Dedifferentiated amniotic fluid mesenchymal stem cell (primary cell): ENCODE measurements around the gene GPHB5.
"Not testable (repeated sequence)": the region's sequence is repeated elsewhere in the genome, so short reads cannot be mapped to it uniquely, and the experiment has no call there.

Experiments used
- DNase-seq: peaks from one replicate; pipeline ENCODE4 v3.0.0-alpha.2; 2016; ENCODE audit errors: extremely low spot score

GPHB5 gene, protein sequence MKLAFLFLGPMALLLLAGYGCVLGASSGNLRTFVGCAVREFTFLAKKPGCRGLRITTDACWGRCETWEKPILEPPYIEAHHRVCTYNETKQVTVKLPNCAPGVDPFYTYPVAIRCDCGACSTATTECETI

DNA sequence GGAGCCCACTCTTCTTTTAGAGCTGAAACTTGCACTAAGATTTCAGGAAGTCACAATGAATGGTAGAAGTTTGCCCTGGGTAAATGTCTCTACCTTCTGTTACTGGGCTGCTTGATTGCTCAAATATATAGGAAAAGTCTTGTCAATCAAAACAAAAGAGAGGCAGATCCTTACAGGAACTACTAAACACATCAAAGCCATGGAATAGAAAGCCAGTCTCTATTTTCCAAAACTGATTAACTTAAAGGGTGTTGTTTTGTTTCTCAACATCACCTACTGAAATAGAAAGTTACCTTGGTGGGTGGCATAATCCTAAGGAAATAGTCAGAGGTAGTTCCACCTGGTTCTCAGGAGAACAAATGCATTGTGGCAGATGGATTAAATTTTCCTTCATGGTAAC lies at the start of gene GPHB5:
TSS of gene GPHB5 (minus strand) at position 101 of the 400 bp plus-strand sequence. CDS start 1,086 bp downstream, outside the sequence.
- no peak for DNase-seq

GRCh38 chr14:63367742-63368364 lies 49.1 kb upstream of the GPHB5 start:
- no peak for DNase-seq

DNA sequence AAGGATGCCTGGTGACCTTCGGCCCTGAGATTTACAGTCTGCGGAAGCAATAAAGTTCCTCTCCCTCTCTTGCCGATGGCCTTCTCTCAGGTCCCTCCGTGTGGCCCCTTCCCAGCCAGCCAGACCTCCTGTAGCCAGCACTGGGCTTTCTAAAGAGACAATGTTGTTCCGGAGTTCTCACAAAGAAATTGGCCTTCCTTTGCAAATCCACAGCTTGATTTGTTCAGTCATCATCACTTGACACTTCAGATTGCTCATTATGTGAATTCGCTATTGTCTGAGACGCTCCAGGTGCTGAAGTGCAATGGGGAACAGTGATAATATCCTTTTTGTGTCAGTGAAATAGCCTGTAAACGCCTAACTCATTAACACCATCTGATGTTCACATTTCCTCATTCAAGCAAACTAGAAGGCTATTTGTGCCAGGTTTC lies 43.7 kb upstream of the GPHB5 start:
- no peak for DNase-seq

- no peak for DNase-seq
These were observed 43.1 kb upstream of the GPHB5 start for GRCh38 chr14:63361790-63362189.

DNA sequence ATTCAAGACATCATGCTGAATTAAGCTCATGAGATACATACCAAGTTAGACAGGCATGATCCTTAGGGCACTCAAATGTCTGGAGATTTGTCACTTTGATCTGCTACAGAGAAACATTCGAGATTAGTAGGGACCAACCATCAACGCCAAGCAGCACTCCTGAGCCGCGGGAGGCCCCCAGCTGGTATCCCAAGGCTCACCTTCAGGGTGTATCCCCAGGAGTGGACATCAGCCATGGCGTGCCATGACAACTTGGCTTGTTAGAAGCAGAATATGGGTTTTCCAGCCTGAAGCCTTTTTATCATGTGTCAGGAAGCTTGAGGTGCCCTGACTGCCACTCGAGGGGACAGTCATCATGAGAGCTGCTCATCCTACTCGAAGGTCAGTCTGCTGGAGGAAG lies 39.1 kb upstream of the GPHB5 start:
- no peak for DNase-seq

- no peak for DNase-seq
These were observed 27.1 kb upstream of the GPHB5 start for GRCh38 chr14:63345826-63346225.

GRCh38 chr14:63344336-63344735 lies 25.6 kb upstream of the GPHB5 start:
- DNase-seq, result no peak

DNA sequence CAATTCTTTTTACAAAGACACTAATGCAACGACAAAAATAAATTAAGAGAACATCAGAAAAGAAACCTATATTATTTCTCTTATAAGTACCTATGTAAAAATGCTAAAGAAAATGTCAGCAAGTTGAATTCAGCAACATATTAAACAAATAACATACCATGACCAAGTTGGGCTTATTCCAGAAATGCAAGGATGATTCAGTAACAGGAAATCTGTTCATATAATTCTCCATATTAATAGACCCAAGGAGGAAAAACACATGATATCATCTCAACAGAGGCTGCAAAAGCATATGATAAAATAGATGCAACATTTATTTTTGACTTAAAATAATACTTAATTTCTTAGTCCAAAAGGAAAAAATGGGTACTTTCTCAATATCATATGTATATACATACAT lies 25.1 kb upstream of the GPHB5 start:
- DNase-seq, result no peak

DNA sequence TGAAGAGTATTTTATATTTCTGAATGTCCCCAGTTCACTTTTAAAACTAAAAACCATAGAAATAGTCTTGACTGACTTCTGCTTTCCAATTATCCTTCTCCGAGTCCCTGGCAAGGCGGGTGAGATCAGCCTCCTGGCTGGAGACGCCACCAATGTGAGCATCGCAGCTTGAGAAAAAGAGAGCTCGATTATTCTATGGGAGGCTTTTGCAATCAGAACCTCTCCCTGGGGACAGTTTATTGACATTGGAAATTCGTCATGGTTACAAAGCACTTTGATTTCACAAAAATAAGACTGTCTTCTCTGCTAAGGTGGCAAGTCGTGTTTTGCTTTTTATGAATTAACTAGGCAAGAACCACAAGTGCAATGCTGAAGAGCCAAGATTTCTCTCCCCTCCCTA lies 23.6 kb upstream of the GPHB5 start:
- no peak for DNase-seq

- no peak for DNase-seq
These were observed 10.3 kb upstream of the GPHB5 start for GRCh38 chr14:63328787-63329737.

GRCh38 chr14:63326840-63327239 lies 8.1 kb upstream of the GPHB5 start:
- DNase-seq, result no peak

- no peak for DNase-seq
These were observed 4.3 kb upstream of the GPHB5 start for GRCh38 chr14:63322897-63323573.

DNA sequence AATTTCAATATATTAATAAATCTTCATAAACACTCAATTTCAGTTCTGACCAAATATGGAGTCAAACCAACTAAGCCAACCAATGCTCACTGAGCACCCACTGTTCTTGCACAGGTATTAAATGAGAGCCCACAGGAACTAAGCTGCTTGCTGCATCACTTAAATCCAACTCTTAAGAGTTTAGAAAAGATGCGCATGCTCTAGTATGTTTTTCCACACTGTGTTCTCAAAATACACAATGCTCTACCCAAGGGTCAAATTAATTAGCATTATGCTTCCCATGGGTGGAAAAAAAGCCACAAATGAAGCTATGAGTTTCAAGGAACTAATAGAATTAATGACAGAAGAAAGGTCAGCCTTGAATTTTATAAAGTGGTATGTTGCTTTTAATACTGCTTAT lies 3.7 kb upstream of the GPHB5 start:
- no peak for DNase-seq

DNA sequence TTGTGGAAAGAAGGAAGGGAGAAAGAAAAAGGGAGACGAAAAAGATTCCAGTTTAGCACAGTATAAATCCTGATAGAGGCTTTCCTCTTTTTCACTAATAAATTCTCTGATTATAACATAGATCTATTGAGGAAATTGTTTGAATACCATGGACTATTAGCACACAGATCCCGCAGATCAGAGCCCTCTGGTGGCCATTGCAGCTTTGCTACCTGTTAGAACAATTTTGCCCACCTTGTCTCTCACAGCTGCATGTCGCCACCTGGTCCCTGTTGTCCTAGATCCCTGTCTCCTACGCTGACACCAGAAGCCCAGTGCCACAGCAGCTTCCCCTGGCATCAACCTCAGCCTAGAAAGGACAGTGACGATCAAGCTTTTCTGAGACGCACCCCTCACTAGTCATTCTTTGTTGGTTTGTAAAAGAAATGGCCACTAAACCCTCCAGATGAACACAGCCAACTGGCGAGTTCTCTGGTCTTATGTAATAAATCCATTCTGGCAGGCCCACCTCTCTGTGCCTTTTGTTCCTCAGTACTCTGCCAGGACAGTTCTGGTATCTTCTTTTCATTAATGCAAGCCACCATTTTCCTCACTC lies 9.9 kb downstream of the GPHB5 start:
- no peak for DNase-seq

GRCh38 chr14:63304429-63304828 lies 14.3 kb downstream of the GPHB5 start:
- DNase-seq, result not testable (repeated sequence)

DNA sequence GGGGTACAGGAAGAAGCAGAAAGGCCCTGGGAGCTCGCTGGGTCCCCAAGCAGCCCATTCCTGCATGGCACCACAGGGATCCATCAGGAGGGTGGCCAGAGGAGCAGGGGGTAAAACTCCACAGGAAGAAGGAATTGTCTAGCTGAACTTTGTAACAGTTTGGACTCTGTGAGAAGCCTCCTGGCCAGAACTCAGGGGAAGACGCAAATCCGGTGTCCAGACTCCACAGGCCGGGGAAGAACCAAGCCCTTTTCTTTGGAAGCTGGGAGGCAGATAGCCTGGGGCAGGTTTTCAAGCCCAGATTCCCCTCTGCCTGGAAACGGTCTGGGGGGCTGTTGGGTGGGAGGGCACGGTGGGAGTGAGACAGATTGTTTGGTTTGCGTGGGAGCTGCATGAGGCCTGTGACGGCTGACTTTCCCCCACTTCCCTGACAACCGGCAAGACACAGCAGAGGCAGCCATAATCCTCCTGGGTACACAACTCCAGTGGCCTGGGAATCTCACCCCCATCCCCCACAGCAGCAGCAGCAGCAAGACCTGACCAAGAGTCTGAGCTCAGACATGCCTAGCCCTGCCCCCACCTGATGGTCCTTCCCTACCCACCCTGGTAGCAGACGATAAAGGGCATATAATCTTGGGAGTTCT lies 16.7 kb downstream of the GPHB5 start:
- no peak for DNase-seq

DNA sequence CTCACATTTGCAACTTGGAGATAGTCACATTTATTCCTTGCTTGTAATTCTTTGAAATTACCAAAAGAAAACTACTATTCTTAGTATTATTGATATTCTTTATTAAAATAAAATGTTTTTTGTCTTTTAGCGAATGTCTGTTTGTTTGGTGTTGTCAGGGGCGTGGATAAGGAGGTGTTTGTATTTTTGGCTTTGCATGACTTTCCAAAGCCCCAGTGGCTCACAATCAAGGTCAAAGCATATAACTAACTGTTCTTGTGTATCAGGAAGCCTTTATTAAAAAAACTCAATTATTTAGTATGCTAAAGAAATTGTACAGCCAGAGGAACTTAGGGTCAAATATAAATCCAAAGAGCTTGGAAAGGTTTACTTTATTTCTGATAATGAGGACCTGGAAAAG lies 17.9 kb downstream of the GPHB5 start:
- DNase-seq, result no peak

- no peak for DNase-seq
These were observed 19.2 kb downstream of the GPHB5 start for GRCh38 chr14:63299351-63300110.

DNA sequence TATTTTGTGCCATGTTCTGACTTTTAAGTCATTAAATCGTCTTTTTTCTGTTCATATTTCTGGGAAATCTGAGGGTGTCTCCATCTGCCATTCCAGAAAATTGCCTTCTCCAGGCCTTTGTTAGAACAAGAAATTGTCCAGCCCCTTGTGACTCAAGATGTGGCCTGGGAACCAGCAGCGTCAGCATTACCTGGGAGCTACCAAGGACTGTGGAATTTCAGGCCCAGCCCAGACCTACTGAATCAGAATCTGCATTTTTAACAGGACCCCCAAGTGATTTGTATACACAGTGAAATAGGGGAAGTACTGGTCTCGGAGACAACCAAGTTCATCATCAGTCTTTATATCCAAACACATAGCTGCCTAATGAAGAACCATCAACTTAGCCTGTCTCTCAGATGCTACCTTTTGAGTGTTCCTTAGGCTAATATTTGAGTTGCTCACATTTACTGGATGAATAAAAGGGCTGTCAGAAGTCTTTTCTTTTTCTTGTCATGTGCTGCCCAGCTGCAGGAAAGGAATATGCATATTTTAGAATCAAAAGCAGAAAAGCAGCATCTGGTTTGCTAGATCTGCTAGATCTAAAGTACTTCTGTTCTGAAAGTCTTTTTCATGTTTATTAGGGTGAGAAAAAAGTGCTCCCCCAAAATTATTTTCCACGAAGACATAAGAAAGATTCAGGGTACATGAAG lies 21.2 kb downstream of the GPHB5 start:
- DNase-seq, result no peak

DNA sequence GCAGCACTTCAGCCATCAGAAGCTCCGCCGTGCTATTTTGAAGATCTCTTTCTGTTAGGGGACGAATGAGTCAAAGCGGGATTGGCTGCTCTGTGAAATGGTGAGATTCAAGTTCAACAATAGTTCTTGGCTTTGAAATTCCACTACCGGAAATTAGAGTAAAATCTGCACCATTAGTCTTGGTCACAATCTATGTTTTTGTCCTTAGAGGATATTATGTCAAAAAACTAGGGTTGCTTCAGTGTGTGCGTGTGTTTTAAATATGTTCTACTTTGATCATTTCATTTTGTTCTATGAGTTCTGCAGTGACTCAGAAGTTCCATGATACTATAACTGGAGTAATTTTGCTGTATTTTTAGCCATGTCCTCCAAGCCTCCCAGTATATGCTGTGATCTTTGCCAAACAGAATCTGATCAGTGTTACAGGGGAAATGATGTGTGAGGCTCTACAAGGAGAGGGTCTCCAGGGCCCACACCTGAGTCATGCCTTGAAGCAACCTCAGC lies 22.6 kb downstream of the GPHB5 start:
- no peak for DNase-seq
